Endothelial cell (in vitro differentiated cells): Measurements from ENCODE around the gene OSBP2. TPM values are rescaled to one million over a fixed set of nuclear protein-coding genes. Genes with fewer than 3 reads are reported as not detected.

ENCODE experiments used
- DNase-seq: peaks from one replicate; pipeline ENCODE4 v3.0.0; 2021; ENCODE audit warnings: low spot score
- H3K27ac Mint-ChIP-seq: one replicate; pipeline ENCODE4 v1.8.0; 2021; ENCODE audit warnings: mixed read lengths, inconsistent platforms; ENCODE audit not compliant: unreplicated experiment
- H3K27me3 Mint-ChIP-seq: one replicate; pipeline ENCODE4 v1.8.0; 2021; ENCODE audit warnings: mild to moderate bottlenecking, moderate library complexity, mixed read lengths, inconsistent platforms; ENCODE audit not compliant: unreplicated experiment
- H3K36me3 Mint-ChIP-seq: one replicate; pipeline ENCODE4 v1.8.0; 2021; ENCODE audit warnings: mild to moderate bottlenecking, low read depth, mixed read lengths, inconsistent platforms; ENCODE audit not compliant: unreplicated experiment
- H3K4me1 Mint-ChIP-seq: one replicate; pipeline ENCODE4 v1.8.0; 2021; ENCODE audit warnings: mild to moderate bottlenecking, mixed read lengths, inconsistent platforms; ENCODE audit not compliant: unreplicated experiment
- H3K4me3 Mint-ChIP-seq: one replicate; pipeline ENCODE4 v1.8.0; 2021; ENCODE audit warnings: mild to moderate bottlenecking, mixed read lengths, inconsistent platforms; ENCODE audit not compliant: unreplicated experiment
- H3K9me3 Mint-ChIP-seq: one replicate; pipeline ENCODE4 v1.8.0; 2021; ENCODE audit warnings: mixed read lengths, inconsistent platforms; ENCODE audit not compliant: unreplicated experiment
- total RNA-seq: library from RNA; stranded (reverse); fragmentation: NEBNext Ultra II Directional; extraction: Animal tissue kit (Norgen Biotek cat#: 25700); gene quantifications from one replicate; pipeline ENCODE4 v1.2.1, GENCODE V29; 2021; ENCODE audit not compliant: unreplicated experiment
- TF ChIP-seq, protein P1 (sequence below): fragments of 200-600 bp; sonication (generic); IDR thresholded peaks from one replicate; pipeline ENCODE4 v1.5.0; 2021; ENCODE audit warnings: antibody characterized with exemption; ENCODE audit not compliant: unreplicated experiment

The OSBP2 gene
- total RNA-seq, 1 donor from 2014 or later = 3.0 TPM

GRCh38 chr22:30841273-30841672 lies 146.6 kb downstream of the OSBP2 start:
- Mint-ChIP-seq H3K27ac (no peak overlapping the region), H3K4me1 (no peaks in the 10 kb centered on the region), H3K9me3 (no peaks in the 10 kb centered on the region), H3K36me3 (no peaks in the 10 kb centered on the region), H3K4me3 (no peak overlapping the region), H3K27me3 (peaks cover 2% of the 10 kb centered on the region)
- no peak for DNase-seq
- TF ChIP-seq, protein P1, sequence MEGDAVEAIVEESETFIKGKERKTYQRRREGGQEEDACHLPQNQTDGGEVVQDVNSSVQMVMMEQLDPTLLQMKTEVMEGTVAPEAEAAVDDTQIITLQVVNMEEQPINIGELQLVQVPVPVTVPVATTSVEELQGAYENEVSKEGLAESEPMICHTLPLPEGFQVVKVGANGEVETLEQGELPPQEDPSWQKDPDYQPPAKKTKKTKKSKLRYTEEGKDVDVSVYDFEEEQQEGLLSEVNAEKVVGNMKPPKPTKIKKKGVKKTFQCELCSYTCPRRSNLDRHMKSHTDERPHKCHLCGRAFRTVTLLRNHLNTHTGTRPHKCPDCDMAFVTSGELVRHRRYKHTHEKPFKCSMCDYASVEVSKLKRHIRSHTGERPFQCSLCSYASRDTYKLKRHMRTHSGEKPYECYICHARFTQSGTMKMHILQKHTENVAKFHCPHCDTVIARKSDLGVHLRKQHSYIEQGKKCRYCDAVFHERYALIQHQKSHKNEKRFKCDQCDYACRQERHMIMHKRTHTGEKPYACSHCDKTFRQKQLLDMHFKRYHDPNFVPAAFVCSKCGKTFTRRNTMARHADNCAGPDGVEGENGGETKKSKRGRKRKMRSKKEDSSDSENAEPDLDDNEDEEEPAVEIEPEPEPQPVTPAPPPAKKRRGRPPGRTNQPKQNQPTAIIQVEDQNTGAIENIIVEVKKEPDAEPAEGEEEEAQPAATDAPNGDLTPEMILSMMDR = no peak

DNA sequence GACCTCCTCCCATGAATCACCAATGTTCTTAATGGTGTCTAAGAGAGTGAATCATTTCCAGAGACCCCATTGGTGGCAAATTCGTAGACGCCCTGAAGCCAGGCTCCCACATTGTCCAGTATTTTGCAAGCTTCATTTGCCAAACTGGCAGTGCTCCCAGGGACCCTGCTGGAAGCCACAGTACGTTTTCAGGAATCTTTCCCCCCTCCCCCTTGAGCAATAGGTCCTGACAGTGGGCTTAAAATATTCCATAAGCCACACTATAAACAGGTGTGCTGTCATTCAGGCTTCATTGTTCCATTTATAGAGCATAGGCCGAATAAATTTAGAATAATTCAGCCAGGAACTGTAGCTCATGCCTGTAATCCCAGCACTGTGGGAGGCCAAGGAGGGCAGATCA lies 148.6 kb downstream of the OSBP2 start:
- peaks cover 2% of the 10 kb centered on the region for H3K27me3 Mint-ChIP-seq
- TF ChIP-seq, protein P1 = no peak

DNA sequence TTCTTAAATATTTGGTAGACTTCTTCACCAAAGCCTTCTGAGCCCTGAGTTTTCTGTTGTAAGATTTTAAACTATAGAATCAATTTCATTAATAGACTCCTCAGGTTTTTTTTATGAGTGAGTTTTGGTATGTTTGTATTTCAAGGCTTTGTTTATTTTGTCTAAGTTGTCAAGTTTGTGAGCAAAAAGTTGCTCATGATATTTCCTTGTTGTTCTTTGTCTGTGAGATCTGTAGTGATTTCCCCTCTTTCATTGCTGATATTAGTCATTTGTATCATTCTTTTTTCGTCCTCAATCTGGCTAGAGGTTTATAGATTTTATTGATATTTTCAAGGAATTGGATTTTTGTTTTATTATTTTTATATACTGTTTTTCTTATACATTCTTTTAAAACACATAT lies 152.9 kb downstream of the OSBP2 start:
- no peaks in the 10 kb centered on the region for H3K9me3 Mint-ChIP-seq
- no peak for DNase-seq
- H3K27me3 Mint-ChIP-seq = no peaks in the 10 kb centered on the region
- TF ChIP-seq, protein P1 = no peak
- no peaks in the 10 kb centered on the region for H3K36me3 Mint-ChIP-seq
- no peak overlapping the region for H3K4me3 Mint-ChIP-seq
- H3K4me1 Mint-ChIP-seq = no peaks in the 10 kb centered on the region
- H3K27ac Mint-ChIP-seq = no peak overlapping the region

More for the DNA sequence above, 148.6 kb downstream of the OSBP2 start:
- Mint-ChIP-seq H3K4me3 (no peak overlapping the region), H3K4me1 (no peaks in the 10 kb centered on the region), H3K9me3 (no peaks in the 10 kb centered on the region), H3K27ac (no peak overlapping the region), H3K36me3 (no peaks in the 10 kb centered on the region)
- DNase-seq = no peak

- Mint-ChIP-seq H3K27me3 (peaks cover 3% of the 10 kb centered on the region), H3K4me1 (peaks cover 7% of the 10 kb centered on the region), H3K36me3 (no peaks in the 10 kb centered on the region), H3K9me3 (no peaks in the 10 kb centered on the region), H3K4me3 (no peak overlapping the region), H3K27ac (no peak overlapping the region)
- no peak for DNase-seq
- TF ChIP-seq, protein P1 = no peak
Observed at GRCh38 chr22:30855266-30855665, 160.6 kb downstream of the OSBP2 start.

DNA sequence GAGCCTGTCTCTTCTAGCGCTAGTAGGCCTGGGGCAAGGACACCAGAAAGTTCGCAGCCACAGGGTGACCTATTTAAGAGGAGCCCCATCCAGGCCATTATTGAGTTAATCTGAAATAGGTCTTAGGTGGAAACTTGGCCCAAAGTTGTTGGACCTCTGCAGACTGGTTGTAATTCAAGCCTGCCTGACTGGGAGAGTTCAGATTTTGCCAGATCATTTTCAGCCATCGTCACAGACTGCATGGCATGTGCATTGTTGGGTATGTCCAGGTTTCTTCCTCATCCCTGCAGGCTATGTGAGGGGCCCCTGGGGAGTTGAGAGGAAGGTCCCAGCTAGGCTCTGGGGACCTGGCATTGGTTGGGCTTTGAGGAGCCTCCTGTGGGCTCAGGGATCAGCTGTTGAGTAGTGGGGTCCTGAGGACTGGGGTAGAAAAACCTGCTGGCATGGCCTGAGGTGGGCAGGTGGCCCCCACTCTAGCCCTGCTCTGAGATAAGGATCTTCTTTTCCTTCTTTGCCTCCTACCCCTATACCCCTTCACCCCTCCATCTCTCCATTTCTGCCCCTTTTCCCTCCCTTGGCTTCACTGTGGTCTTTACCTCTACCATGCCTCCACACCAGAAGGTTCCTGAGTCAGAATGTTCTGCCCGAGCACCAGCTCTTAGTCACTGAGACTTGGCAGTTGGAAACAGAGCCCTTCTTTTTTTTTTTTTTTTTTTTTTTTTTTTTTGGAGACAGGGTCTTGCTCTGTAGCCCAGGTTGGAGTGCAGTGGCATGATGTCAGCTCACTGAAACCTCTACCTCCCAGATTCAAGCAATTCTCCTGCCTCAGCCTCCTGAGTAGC lies 161.2 kb downstream of the OSBP2 start:
- no peak overlapping the region for H3K4me3 Mint-ChIP-seq
- H3K27me3 Mint-ChIP-seq = peaks cover 3% of the 10 kb centered on the region
- H3K9me3 Mint-ChIP-seq = no peaks in the 10 kb centered on the region
- H3K4me1 Mint-ChIP-seq = peaks cover 7% of the 10 kb centered on the region
- H3K27ac Mint-ChIP-seq = no peak overlapping the region
- no peak for DNase-seq
- no peaks in the 10 kb centered on the region for H3K36me3 Mint-ChIP-seq
- TF ChIP-seq, protein P1 = no peak
